ENCODE measurements around the gene PAX8.
"Not testable (repeated sequence)": the region's sequence is repeated elsewhere in the genome, so short reads cannot be mapped to it uniquely, and the experiment has no call there.

The PAX8 gene

GRCh38 chr2:113305146-113305545, 26.4 kb upstream of the PAX8 start:
- no CpG with 5 or more reads among the region's 6 CpGs for WGBS, 2 donors (ENCODE audit: extremely low coverage in 2 of 2, insufficient read length in 2 of 2, insufficient replicate concordance in 1 of 2)
- peak overlapping the region; percentile 79 for H3K27ac ChIP-seq (replicated peaks; ENCODE audit: low read length)

GRCh38 chr2:113304702-113305101, 26.0 kb upstream of the PAX8 start:
- Histone ChIP-seq H3K79me1 (ENCODE audit: low read depth, low read length) (no peaks in the 10 kb centered on the region), H2BK5ac (ENCODE audit: low read length) (no peak overlapping the region), H3K27ac (replicated peaks; ENCODE audit: low read length) (peak overlapping the region; percentile 79), H2BK15ac (ENCODE audit: low read length) (no peak overlapping the region), H3K4me2 (ENCODE audit: insufficient read depth, low read length, poor library complexity, severe bottlenecking) (no peak overlapping the region), H3K9ac (ENCODE audit: low read depth, low read length, poor library complexity) (no peak overlapping the region), H2AK5ac (ENCODE audit: low read depth, low read length) (peak overlapping the region; percentile 1), H3K4me3 (ENCODE audit: low read length in 2 of 2) (no peak overlapping the region), H3K36me3 (replicated peaks in 1 of 2; ENCODE audit: control insufficient read depth in 2 of 2, insufficient read depth in 2 of 2, low read length in 2 of 2) (no peaks in the 10 kb centered on the region), H3K4me1 (ENCODE audit: control insufficient read depth in 2 of 2, insufficient read depth in 1 of 2, low read depth in 1 of 2, low read length in 2 of 2) (peaks cover 19 to 33% of the 10 kb centered on the region in 2 donors), H2BK120ac (ENCODE audit: low read depth, low read length) (no peak overlapping the region), H3K23ac (ENCODE audit: low read depth, low read length, poor library complexity) (no peak overlapping the region), H2BK12ac (ENCODE audit: low read length) (no peak overlapping the region), H3K27me3 (ENCODE audit: control insufficient read depth in 3 of 3, insufficient read depth in 3 of 3, low read depth in 1 of 3, low read length in 3 of 3) (no peaks in the 10 kb centered on the region), H3K14ac (ENCODE audit: low read length) (no peak overlapping the region), H3K9me3 (replicated peaks in 1 of 2; ENCODE audit: control insufficient read depth in 2 of 2, insufficient read depth in 1 of 2, low read depth in 1 of 2, low read length in 2 of 2) (no peaks in the 10 kb centered on the region), H3K18ac (ENCODE audit: low read length) (peak overlapping the region; percentile 80), H2AFZ (ENCODE audit: low read length) (no peak overlapping the region), H4K91ac (ENCODE audit: low read depth, low read length, poor library complexity) (no peak overlapping the region), H4K8ac (ENCODE audit: low read depth, low read length) (no peak overlapping the region), H3K4ac (ENCODE audit: low read length) (no peak overlapping the region)
- no peak for DNase-seq (ENCODE audit: low spot score)
- WGBS, 2 donors (ENCODE audit: extremely low coverage in 2 of 2, insufficient read length in 2 of 2, insufficient replicate concordance in 1 of 2) = no CpG with 5 or more reads among the region's 6 CpGs

More at GRCh38 chr2:113305146-113305545, 26.4 kb upstream of the PAX8 start:
- Histone ChIP-seq H3K23ac (ENCODE audit: low read depth, low read length, poor library complexity) (no peak overlapping the region), H3K79me1 (ENCODE audit: low read depth, low read length) (no peaks in the 10 kb centered on the region), H3K4me2 (ENCODE audit: insufficient read depth, low read length, poor library complexity, severe bottlenecking) (peak overlapping the region; percentile 37), H4K91ac (ENCODE audit: low read depth, low read length, poor library complexity) (no peak overlapping the region), H2BK15ac (ENCODE audit: low read length) (no peak overlapping the region), H3K9me3 (replicated peaks in 1 of 2; ENCODE audit: control insufficient read depth in 2 of 2, insufficient read depth in 1 of 2, low read depth in 1 of 2, low read length in 2 of 2) (no peaks in the 10 kb centered on the region), H2BK120ac (ENCODE audit: low read depth, low read length) (no peak overlapping the region), H2AFZ (ENCODE audit: low read length) (peak overlapping the region; percentile 11), H3K9ac (ENCODE audit: low read depth, low read length, poor library complexity) (no peak overlapping the region), H3K27me3 (ENCODE audit: control insufficient read depth in 3 of 3, insufficient read depth in 3 of 3, low read depth in 1 of 3, low read length in 3 of 3) (no peaks in the 10 kb centered on the region), H3K4ac (ENCODE audit: low read length) (no peak overlapping the region), H3K4me1 (ENCODE audit: control insufficient read depth in 2 of 2, insufficient read depth in 1 of 2, low read depth in 1 of 2, low read length in 2 of 2) (peaks cover 20 to 33% of the 10 kb centered on the region in 2 donors), H2AK5ac (ENCODE audit: low read depth, low read length) (peak overlapping the region; percentile 1), H3K4me3 (ENCODE audit: low read length in 2 of 2) (peak overlapping the region in 1 of 2 donors; percentile 7), H3K36me3 (replicated peaks in 1 of 2; ENCODE audit: control insufficient read depth in 2 of 2, insufficient read depth in 2 of 2, low read length in 2 of 2) (no peaks in the 10 kb centered on the region), H3K14ac (ENCODE audit: low read length) (peak overlapping the region; percentile 61), H4K8ac (ENCODE audit: low read depth, low read length) (no peak overlapping the region), H3K18ac (ENCODE audit: low read length) (peak overlapping the region; percentile 66), H2BK12ac (ENCODE audit: low read length) (no peak overlapping the region), H2BK5ac (ENCODE audit: low read length) (no peak overlapping the region)
- DNase-seq (ENCODE audit: low spot score) = no peak

GRCh38 chr2:113302216-113302980, 23.7 kb upstream of the PAX8 start:
- H3K4ac ChIP-seq (ENCODE audit: low read length); H3K14ac ChIP-seq (ENCODE audit: low read length); H3K9me3 ChIP-seq (replicated peaks in 1 of 2; ENCODE audit: control insufficient read depth in 2 of 2, insufficient read depth in 1 of 2, low read depth in 1 of 2, low read length in 2 of 2); H2BK120ac ChIP-seq (ENCODE audit: low read depth, low read length); H3K79me1 ChIP-seq (ENCODE audit: low read depth, low read length); DNase-seq (ENCODE audit: low spot score); H3K27me3 ChIP-seq (ENCODE audit: control insufficient read depth in 3 of 3, insufficient read depth in 3 of 3, low read depth in 1 of 3, low read length in 3 of 3); H2BK5ac ChIP-seq (ENCODE audit: low read length); H3K9ac ChIP-seq (ENCODE audit: low read depth, low read length, poor library complexity); H3K4me3 ChIP-seq (ENCODE audit: low read length in 2 of 2); H3K23ac ChIP-seq (ENCODE audit: low read depth, low read length, poor library complexity); H3K36me3 ChIP-seq (replicated peaks in 1 of 2; ENCODE audit: control insufficient read depth in 2 of 2, insufficient read depth in 2 of 2, low read length in 2 of 2); H3K4me2 ChIP-seq (ENCODE audit: insufficient read depth, low read length, poor library complexity, severe bottlenecking); H2AFZ ChIP-seq (ENCODE audit: low read length); H3K27ac ChIP-seq (replicated peaks; ENCODE audit: low read length): not testable (repeated sequence)
- Histone ChIP-seq H3K18ac (ENCODE audit: low read length) (peak overlapping the region; percentile 89), H4K91ac (ENCODE audit: low read depth, low read length, poor library complexity) (peak overlapping the region; percentile 68), H2BK12ac (ENCODE audit: low read length) (peak overlapping the region; percentile 35), H3K4me1 (ENCODE audit: control insufficient read depth in 2 of 2, insufficient read depth in 1 of 2, low read depth in 1 of 2, low read length in 2 of 2) (peaks cover 19 to 31% of the 10 kb centered on the region in 2 donors), H2BK15ac (ENCODE audit: low read length) (peak overlapping the region; percentile 40), H4K8ac (ENCODE audit: low read depth, low read length) (peak overlapping the region; percentile 75), H2AK5ac (ENCODE audit: low read depth, low read length) (peak overlapping the region; percentile 82)
- no CpG with 5 or more reads among the region's 9 CpGs for WGBS, 2 donors (ENCODE audit: extremely low coverage in 2 of 2, insufficient read length in 2 of 2, insufficient replicate concordance in 1 of 2)

GRCh38 chr2:113300281-113300680, 21.6 kb upstream of the PAX8 start:
- H2AFZ ChIP-seq (ENCODE audit: low read length) = no peak overlapping the region
- H3K4me2 ChIP-seq (ENCODE audit: insufficient read depth, low read length, poor library complexity, severe bottlenecking) = no peak overlapping the region
- H3K4me1 ChIP-seq (ENCODE audit: control insufficient read depth in 2 of 2, insufficient read depth in 1 of 2, low read depth in 1 of 2, low read length in 2 of 2) = peaks cover 9 to 18% of the 10 kb centered on the region in 2 donors
- DNase-seq (ENCODE audit: low spot score) = no peak
- no peak overlapping the region for H2BK12ac ChIP-seq (ENCODE audit: low read length)
- H4K91ac ChIP-seq (ENCODE audit: low read depth, low read length, poor library complexity) = no peak overlapping the region
- H3K27ac ChIP-seq (replicated peaks; ENCODE audit: low read length) = no peak overlapping the region
- WGBS, 2 donors (ENCODE audit: extremely low coverage in 2 of 2, insufficient read length in 2 of 2, insufficient replicate concordance in 1 of 2) = no CpG with 5 or more reads among the region's 4 CpGs
- no peak overlapping the region for H2AK5ac ChIP-seq (ENCODE audit: low read depth, low read length)
- no peak overlapping the region for H3K4ac ChIP-seq (ENCODE audit: low read length)
- no peaks in the 10 kb centered on the region for H3K27me3 ChIP-seq (ENCODE audit: control insufficient read depth in 3 of 3, insufficient read depth in 3 of 3, low read depth in 1 of 3, low read length in 3 of 3)
- no peak overlapping the region for H3K14ac ChIP-seq (ENCODE audit: low read length)
- H3K23ac ChIP-seq (ENCODE audit: low read depth, low read length, poor library complexity) = no peak overlapping the region
- H3K9me3 ChIP-seq (replicated peaks in 1 of 2; ENCODE audit: control insufficient read depth in 2 of 2, insufficient read depth in 1 of 2, low read depth in 1 of 2, low read length in 2 of 2) = peaks cover 0 to 8% of the 10 kb centered on the region in 2 donors
- no peak overlapping the region for H4K8ac ChIP-seq (ENCODE audit: low read depth, low read length)
- H2BK5ac ChIP-seq (ENCODE audit: low read length) = no peak overlapping the region
- H3K36me3 ChIP-seq (replicated peaks in 1 of 2; ENCODE audit: control insufficient read depth in 2 of 2, insufficient read depth in 2 of 2, low read length in 2 of 2) = no peaks in the 10 kb centered on the region
- H2BK120ac ChIP-seq (ENCODE audit: low read depth, low read length) = no peak overlapping the region
- H3K4me3 ChIP-seq (ENCODE audit: low read length in 2 of 2) = no peak overlapping the region
- H2BK15ac ChIP-seq (ENCODE audit: low read length) = no peak overlapping the region
- no peaks in the 10 kb centered on the region for H3K79me1 ChIP-seq (ENCODE audit: low read depth, low read length)
- H3K18ac ChIP-seq (ENCODE audit: low read length) = no peak overlapping the region
- H3K9ac ChIP-seq (ENCODE audit: low read depth, low read length, poor library complexity) = no peak overlapping the region
